Lung (tissue), 12 donors: ENCODE data around the gene LGR6. TPM values are rescaled to one million over a fixed set of nuclear protein-coding genes. Genes with fewer than 3 reads are reported as not detected.

Experiments used
- ATAC-seq: fragments of 200-7000 bp; cut with Tn5 transposase; one replicate; pipeline ENCODE4 v1.9.1; 2020; ENCODE audit warnings: moderate number of reproducible peaks; ENCODE audit not compliant: insufficient read depth, low FRiP score
- DNase-seq, 3 donors: peaks; one replicate each; pipeline ENCODE4 v3.0.0-alpha.2; 2013 to 2017
- H3K27ac ChIP-seq, 2 donors: one replicate each; pipeline ENCODE4 v1.5.1; 2013; ENCODE audit warnings: mild to moderate bottlenecking in 2 of 2, moderate library complexity in 2 of 2, control low read depth in 1 of 2, inconsistent platforms in 1 of 2, low read depth in 1 of 2, low read length in 1 of 2
- H3K27me3 ChIP-seq, 3 donors: one replicate each; pipeline ENCODE4 v1.5.1; 2013; ENCODE audit warnings: low read length in 2 of 3; ENCODE audit not compliant: control insufficient read depth in 3 of 3, insufficient read depth in 3 of 3
- H3K36me3 ChIP-seq, 4 donors: one replicate each; pipeline ENCODE4 v1.5.1; 2013; ENCODE audit warnings: low read length in 4 of 4, mild to moderate bottlenecking in 1 of 4, moderate library complexity in 1 of 4; ENCODE audit not compliant: control insufficient read depth in 4 of 4, insufficient read depth in 4 of 4
- H3K4me1 ChIP-seq, 5 donors: one replicate each; pipeline ENCODE4 v1.5.1; 2013; ENCODE audit warnings: low read length in 5 of 5, mild to moderate bottlenecking in 2 of 5, moderate library complexity in 1 of 5; ENCODE audit not compliant: control insufficient read depth in 5 of 5, insufficient read depth in 5 of 5
- H3K4me3 ChIP-seq: one replicate; pipeline ENCODE4 v1.5.1; 2013; ENCODE audit warnings: mild to moderate bottlenecking, control low read depth, moderate library complexity
- H3K9ac ChIP-seq, 2 donors: one replicate each; pipeline ENCODE4 v1.5.1; 2013; ENCODE audit warnings: low read length in 2 of 2, control low read depth in 1 of 2; ENCODE audit not compliant: insufficient read depth in 1 of 2
- H3K9me3 ChIP-seq, 4 donors: one replicate each; pipeline ENCODE4 v1.5.1; 2013; ENCODE audit warnings: low read length in 3 of 4, mild to moderate bottlenecking in 1 of 4, moderate library complexity in 1 of 4; ENCODE audit not compliant: control insufficient read depth in 4 of 4, insufficient read depth in 3 of 4
- CTCF ChIP-seq: IDR thresholded peaks from 2 replicates; pipeline ENCODE4 v1.5.1; 2012; ENCODE audit warnings: mild to moderate bottlenecking; ENCODE audit errors: control extremely low read depth, extremely low read depth
- WGBS, 2 donors: extraction: QIAGEN DNeasy Blood & Tissue Kit; methylation state at CpG; one replicate each; pipeline ENCODE4 v1.1.7; 2013; 5-methylcytosine and 5-hydroxymethylcytosine counted together
- polyA plus RNA-seq, 2 donors: library from polyadenylated mRNA; stranded (reverse); fragments of 200-250 nt; gene quantifications; one replicate each; pipeline ENCODE4 v1.2.1, GENCODE V29; 2013
- total RNA-seq, 2 donors: library from RNA; depleted of rRNA in 1 of 2; stranded (reverse); fragments of >200 nt in 1 of 2; gene quantifications; one replicate each; pipeline ENCODE4 v1.2.1, GENCODE V29; 2014 to 2021
- donor health status: control.
- donor health status: control.
- donor health status: Bipolar disorder and iron deficiency.
- donor health status: healthy.
- donor health status: DM: yes; HTN: yes; CAD: no.

Gene LGR6
- total and polyA plus RNA-seq, 4 donors: 0.57 to 4.1 (median 1.3) TPM

- ATAC-seq: no peak
- Histone ChIP-seq H3K4me1 (peaks cover 0 to 6% (median 0%) of the 10 kb centered on the region in 5 donors), H3K27me3 (no peaks in the 10 kb centered on the region), H3K36me3 (no peaks in the 10 kb centered on the region), H3K9ac (no peak overlapping the region), H3K4me3 (no peak overlapping the region), H3K9me3 (no peaks in the 10 kb centered on the region), H3K27ac (no peak overlapping the region)
- TF ChIP-seq CTCF: no peak
- 63 to 67% methylated on average over 4 of the region's 4 CpGs for WGBS, 2 donors
- DNase-seq: no peak
Observed at GRCh38 chr1:202365092-202365815, 171.7 kb downstream of the LGR6 start.

- H3K9me3 ChIP-seq: no peaks in the 10 kb centered on the region
- no peaks in the 10 kb centered on the region for H3K27me3 ChIP-seq
- WGBS, 2 donors: 96 to 100% methylated on average over 1 of the region's 1 CpG
Observed at GRCh38 chr1:202367271-202367670, 173.7 kb downstream of the LGR6 start.

More at GRCh38 chr1:202367271-202367670, 173.7 kb downstream of the LGR6 start:
- ATAC-seq (no peak), DNase-seq (no peak)
- TF ChIP-seq CTCF: no peak
- no peak overlapping the region for H3K9ac ChIP-seq
- H3K27ac ChIP-seq: no peak overlapping the region
- no peak overlapping the region for H3K4me3 ChIP-seq
- H3K36me3 ChIP-seq: no peaks in the 10 kb centered on the region
- H3K4me1 ChIP-seq: peaks cover 0 to 5% (median 0%) of the 10 kb centered on the region in 5 donors

Other genes with a start within 250 kb of the LGR6 start
- 10 to 100 TPM; 11.4 to 25.1 TPM for gene LMOD1, start 247.3 kb upstream of the LGR6 start, total RNA-seq
- 10 to 100 TPM in 1 of 2 donors, 1 to 10 TPM in 1; 9.6 to 24.9 TPM for gene LMOD1, start 247.3 kb upstream of the LGR6 start, polyA plus RNA-seq
- gene TIMM17A, start 238.3 kb upstream of the LGR6 start, total RNA-seq: 10 to 100 TPM; 25.9 to 44.4 TPM
- 10 to 100 TPM; 26.1 to 56.1 TPM for gene TIMM17A, start 238.3 kb upstream of the LGR6 start, polyA plus RNA-seq
- 10 to 100 TPM; 40.7 to 74.9 TPM for gene RNPEP, start 211.2 kb upstream of the LGR6 start, total RNA-seq
- gene RNPEP, start 211.2 kb upstream of the LGR6 start, polyA plus RNA-seq: 10 to 100 TPM; 45.9 to 49.2 TPM
- gene ELF3, start 183.2 kb upstream of the LGR6 start, total RNA-seq: 100 to 1,000 TPM; 150 to 219 TPM
- gene ELF3, start 183.2 kb upstream of the LGR6 start, polyA plus RNA-seq: 100 to 1,000 TPM; 143 to 148 TPM
- gene GPR37L1, start 70.9 kb upstream of the LGR6 start, total RNA-seq: under 1 TPM in 1 of 2 donors, not detected in 1; 0.09 TPM
- gene GPR37L1, start 70.9 kb upstream of the LGR6 start, polyA plus RNA-seq: under 1 TPM; 0.04 to 0.05 TPM
- gene ARL8A, start 49.1 kb upstream of the LGR6 start, total RNA-seq: 10 to 100 TPM; 27.8 to 82.0 TPM
- 10 to 100 TPM; 43.6 to 54.0 TPM for gene ARL8A, start 49.1 kb upstream of the LGR6 start, polyA plus RNA-seq
- 1 to 10 TPM; 4.5 to 6.9 TPM for gene PTPN7, start 33.2 kb upstream of the LGR6 start, total RNA-seq
- gene PTPN7, start 33.2 kb upstream of the LGR6 start, polyA plus RNA-seq: 10 to 100 TPM in 1 of 2 donors, 1 to 10 TPM in 1; 2.9 to 14.0 TPM
- 1 to 10 TPM; 3.7 to 6.3 TPM for gene UBE2T, start 148.1 kb downstream of the LGR6 start, total RNA-seq
- 10 to 100 TPM; 10.4 to 10.9 TPM for gene UBE2T, start 148.1 kb downstream of the LGR6 start, polyA plus RNA-seq
- 100 to 1,000 TPM in 1 of 2 donors, 10 to 100 TPM in 1; 37.0 to 122 TPM for gene PPP1R12B, start 154.9 kb downstream of the LGR6 start, total RNA-seq
- 1 to 10 TPM; 6.0 to 7.0 TPM for gene PPP1R12B, start 154.9 kb downstream of the LGR6 start, polyA plus RNA-seq